ENCODE measurements around the gene SLC30A5.
"Not testable (repeated sequence)": the region's sequence is repeated elsewhere in the genome, so short reads cannot be mapped to it uniquely, and the experiment has no call there.

SLC30A5 gene

DNA sequence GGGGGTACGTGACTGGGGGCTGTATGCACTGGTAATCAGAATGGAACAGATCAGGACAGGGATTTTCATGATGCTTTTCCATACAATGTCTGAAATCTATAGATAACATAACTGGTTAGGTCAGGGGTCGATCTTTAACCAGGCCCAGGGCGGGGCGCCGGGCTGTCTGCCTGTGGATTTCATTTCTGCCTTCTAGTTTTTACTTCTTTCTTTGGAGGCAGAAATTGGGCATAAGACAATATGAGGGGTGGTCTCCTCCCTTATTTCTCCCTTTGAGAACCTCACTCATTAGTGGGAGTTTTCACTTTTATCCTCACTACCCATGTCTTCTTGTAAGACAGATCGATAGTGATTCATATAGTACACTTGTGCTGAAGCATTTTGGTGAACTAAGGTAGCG is 5.8 kb upstream of the SLC30A5 start:
- not testable (repeated sequence) for H3K4me2 ChIP-seq (ENCODE audit: low read length, poor library complexity, severe bottlenecking)

DNA sequence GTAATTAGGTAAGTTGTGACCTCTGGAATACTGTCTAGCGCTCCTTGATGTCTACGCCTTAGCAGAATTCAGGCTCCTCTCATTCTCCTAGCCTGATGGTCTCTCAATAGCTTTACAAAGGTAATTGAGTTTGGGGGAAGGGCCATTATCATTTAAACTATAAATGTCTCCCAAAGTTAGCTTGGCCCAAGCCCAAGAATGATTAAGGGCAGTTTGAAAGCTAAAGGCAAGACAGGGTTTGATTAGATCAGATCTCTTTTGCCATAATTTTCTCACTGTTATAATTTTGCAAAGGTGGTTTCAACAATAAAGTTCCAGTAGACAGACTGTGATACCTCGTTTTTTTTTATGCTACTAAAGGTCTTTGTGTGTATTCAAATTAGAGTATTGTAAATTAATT is 3.7 kb upstream of the SLC30A5 start:
- no peak overlapping the region for H4K91ac ChIP-seq (ENCODE audit: low read length)
- H3K18ac ChIP-seq (ENCODE audit: low read depth in 1 of 2, low read length in 2 of 2): no peak overlapping the region
- no peak overlapping the region for H3K4me3 ChIP-seq (ENCODE audit: insufficient read depth in 1 of 2, low read depth in 1 of 2, low read length in 2 of 2)
- H3K79me1 ChIP-seq (replicated peaks; ENCODE audit: low read length, poor library complexity, severe bottlenecking): no peaks in the 10 kb centered on the region
- H4K8ac ChIP-seq (ENCODE audit: low read length): no peak overlapping the region
- no peaks in the 10 kb centered on the region for H3K27me3 ChIP-seq (ENCODE audit: control insufficient read depth in 1 of 2, insufficient read depth in 1 of 2, low read length in 2 of 2)
- peaks cover 1% of the 10 kb centered on the region for H3K4me1 ChIP-seq (ENCODE audit: control insufficient read depth, insufficient read depth, low read depth, low read length)
- DNase-seq: no peak
- no peaks in the 10 kb centered on the region for H3K9me3 ChIP-seq (ENCODE audit: control insufficient read depth, low read length)
- WGBS: 100% methylated on average over 1 of the region's 3 CpGs
- no peak overlapping the region for H3K23ac ChIP-seq (ENCODE audit: low read length in 2 of 2)
- no peak overlapping the region for H2AFZ ChIP-seq (ENCODE audit: low read depth, low read length)
- no peak overlapping the region for H3K4ac ChIP-seq (ENCODE audit: low read depth in 1 of 2, low read length in 2 of 2)
- H2BK120ac ChIP-seq (ENCODE audit: low read depth, low read length): no peak overlapping the region
- no peak overlapping the region for H3K4me2 ChIP-seq (ENCODE audit: low read length, poor library complexity, severe bottlenecking)
- no peak overlapping the region for H2AK5ac ChIP-seq (ENCODE audit: low read length, severe bottlenecking)
- no peak overlapping the region for H3K14ac ChIP-seq (ENCODE audit: low read length in 2 of 2)
- H2BK12ac ChIP-seq (ENCODE audit: low read length in 2 of 2): no peak overlapping the region
- H3K9ac ChIP-seq (ENCODE audit: low read length): no peak overlapping the region
- H2BK5ac ChIP-seq (ENCODE audit: low read depth, low read length, poor library complexity, severe bottlenecking): no peak overlapping the region
- no peaks in the 10 kb centered on the region for H3K36me3 ChIP-seq (ENCODE audit: control insufficient read depth in 1 of 2, insufficient read depth in 2 of 2, low read depth in 1 of 2, low read length in 2 of 2)
- H2BK15ac ChIP-seq (ENCODE audit: low read depth, poor library complexity, severe bottlenecking): no peak overlapping the region
- H3K27ac ChIP-seq (ENCODE audit: low read length, poor library complexity, severe bottlenecking): no peak overlapping the region

More for the DNA sequence above, 5.8 kb upstream of the SLC30A5 start:
- H3K27ac ChIP-seq (ENCODE audit: low read length, poor library complexity, severe bottlenecking); H2AFZ ChIP-seq (ENCODE audit: low read depth, low read length); H3K27me3 ChIP-seq (ENCODE audit: control insufficient read depth in 1 of 2, insufficient read depth in 1 of 2, low read length in 2 of 2); H3K23ac ChIP-seq (ENCODE audit: low read length in 2 of 2); H4K8ac ChIP-seq (ENCODE audit: low read length); H2BK15ac ChIP-seq (ENCODE audit: low read depth, poor library complexity, severe bottlenecking); H3K14ac ChIP-seq (ENCODE audit: low read length in 2 of 2); H2BK12ac ChIP-seq (ENCODE audit: low read length in 2 of 2); H2BK120ac ChIP-seq (ENCODE audit: low read depth, low read length); H2AK5ac ChIP-seq (ENCODE audit: low read length, severe bottlenecking); H3K4me3 ChIP-seq (ENCODE audit: insufficient read depth in 1 of 2, low read depth in 1 of 2, low read length in 2 of 2); H2BK5ac ChIP-seq (ENCODE audit: low read depth, low read length, poor library complexity, severe bottlenecking); H3K18ac ChIP-seq (ENCODE audit: low read depth in 1 of 2, low read length in 2 of 2); H3K4me1 ChIP-seq (ENCODE audit: control insufficient read depth, insufficient read depth, low read depth, low read length); H3K4ac ChIP-seq (ENCODE audit: low read depth in 1 of 2, low read length in 2 of 2); H3K9me3 ChIP-seq (ENCODE audit: control insufficient read depth, low read length); H3K36me3 ChIP-seq (ENCODE audit: control insufficient read depth in 1 of 2, insufficient read depth in 2 of 2, low read depth in 1 of 2, low read length in 2 of 2); H4K91ac ChIP-seq (ENCODE audit: low read length); DNase-seq; H3K79me1 ChIP-seq (replicated peaks; ENCODE audit: low read length, poor library complexity, severe bottlenecking); H3K9ac ChIP-seq (ENCODE audit: low read length): not testable (repeated sequence)
- WGBS: 82% methylated on average over 3 of the region's 7 CpGs

GRCh38 chr5:69091771-69092170 is 2.0 kb upstream of the SLC30A5 start:
- Histone ChIP-seq H3K9me3 (ENCODE audit: control insufficient read depth, low read length) (no peaks in the 10 kb centered on the region), H2AK5ac (ENCODE audit: low read length, severe bottlenecking) (no peak overlapping the region)

DNA sequence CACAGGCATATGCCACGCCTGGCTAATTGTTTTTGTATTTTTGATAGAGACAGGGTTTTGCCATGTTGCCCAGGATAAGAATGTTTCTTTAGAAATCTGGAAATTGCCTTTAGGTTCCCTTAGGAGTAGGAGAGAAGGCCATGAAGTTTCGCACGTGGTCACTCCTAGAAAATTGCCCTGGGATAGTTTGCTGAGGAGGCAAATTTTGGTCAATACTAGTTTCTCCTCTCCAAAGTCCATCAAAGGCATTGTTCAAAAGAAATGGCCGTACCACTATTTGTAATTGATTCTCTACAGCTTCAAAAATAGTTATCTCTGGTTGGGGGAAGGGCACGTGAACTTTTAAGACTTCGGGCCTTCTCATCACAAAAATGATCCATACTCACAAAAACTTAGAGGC is 845 bp upstream of the SLC30A5 start:
- Histone ChIP-seq H3K4me1 (ENCODE audit: control insufficient read depth, insufficient read depth, low read depth, low read length) (peaks cover 3% of the 10 kb centered on the region), H3K4me3 (ENCODE audit: insufficient read depth in 1 of 2, low read depth in 1 of 2, low read length in 2 of 2) (no peak overlapping the region), H2BK120ac (ENCODE audit: low read depth, low read length) (no peak overlapping the region), H3K27ac (ENCODE audit: low read length, poor library complexity, severe bottlenecking) (no peak overlapping the region), H3K9me3 (ENCODE audit: control insufficient read depth, low read length) (no peaks in the 10 kb centered on the region), H3K27me3 (ENCODE audit: control insufficient read depth in 1 of 2, insufficient read depth in 1 of 2, low read length in 2 of 2) (no peaks in the 10 kb centered on the region), H3K4ac (ENCODE audit: low read depth in 1 of 2, low read length in 2 of 2) (no peak overlapping the region), H4K8ac (ENCODE audit: low read length) (no peak overlapping the region), H3K9ac (ENCODE audit: low read length) (peak overlapping the region; percentile 96), H2BK12ac (ENCODE audit: low read length in 2 of 2) (no peak overlapping the region), H3K4me2 (ENCODE audit: low read length, poor library complexity, severe bottlenecking) (no peak overlapping the region), H3K79me1 (replicated peaks; ENCODE audit: low read length, poor library complexity, severe bottlenecking) (peaks cover 7% of the 10 kb centered on the region), H3K14ac (ENCODE audit: low read length in 2 of 2) (no peak overlapping the region), H3K23ac (ENCODE audit: low read length in 2 of 2) (no peak overlapping the region), H2AK5ac (ENCODE audit: low read length, severe bottlenecking) (no peak overlapping the region), H2BK15ac (ENCODE audit: low read depth, poor library complexity, severe bottlenecking) (no peak overlapping the region), H2AFZ (ENCODE audit: low read depth, low read length) (no peak overlapping the region), H2BK5ac (ENCODE audit: low read depth, low read length, poor library complexity, severe bottlenecking) (no peak overlapping the region), H3K18ac (ENCODE audit: low read depth in 1 of 2, low read length in 2 of 2) (no peak overlapping the region), H3K36me3 (ENCODE audit: control insufficient read depth in 1 of 2, insufficient read depth in 2 of 2, low read depth in 1 of 2, low read length in 2 of 2) (peaks cover 0 to 22% of the 10 kb centered on the region in 2 experiments), H4K91ac (ENCODE audit: low read length) (no peak overlapping the region)
- 91% methylated on average over 6 of the region's 6 CpGs for WGBS
- DNase-seq: no peak

More at GRCh38 chr5:69091771-69092170, 2.0 kb upstream of the SLC30A5 start:
- Histone ChIP-seq H4K8ac (ENCODE audit: low read length) (no peak overlapping the region), H2BK120ac (ENCODE audit: low read depth, low read length) (no peak overlapping the region), H3K79me1 (replicated peaks; ENCODE audit: low read length, poor library complexity, severe bottlenecking) (peaks cover 3% of the 10 kb centered on the region), H3K27ac (ENCODE audit: low read length, poor library complexity, severe bottlenecking) (no peak overlapping the region), H4K91ac (ENCODE audit: low read length) (no peak overlapping the region), H3K27me3 (ENCODE audit: control insufficient read depth in 1 of 2, insufficient read depth in 1 of 2, low read length in 2 of 2) (no peaks in the 10 kb centered on the region), H2BK15ac (ENCODE audit: low read depth, poor library complexity, severe bottlenecking) (no peak overlapping the region), H3K36me3 (ENCODE audit: control insufficient read depth in 1 of 2, insufficient read depth in 2 of 2, low read depth in 1 of 2, low read length in 2 of 2) (peaks cover 0 to 15% of the 10 kb centered on the region in 2 experiments), H2AFZ (ENCODE audit: low read depth, low read length) (no peak overlapping the region), H3K4me3 (ENCODE audit: insufficient read depth in 1 of 2, low read depth in 1 of 2, low read length in 2 of 2) (no peak overlapping the region), H3K14ac (ENCODE audit: low read length in 2 of 2) (no peak overlapping the region), H3K18ac (ENCODE audit: low read depth in 1 of 2, low read length in 2 of 2) (no peak overlapping the region), H2BK5ac (ENCODE audit: low read depth, low read length, poor library complexity, severe bottlenecking) (no peak overlapping the region), H3K9ac (ENCODE audit: low read length) (no peak overlapping the region), H3K23ac (ENCODE audit: low read length in 2 of 2) (no peak overlapping the region), H3K4me2 (ENCODE audit: low read length, poor library complexity, severe bottlenecking) (no peak overlapping the region), H2BK12ac (ENCODE audit: low read length in 2 of 2) (no peak overlapping the region), H3K4ac (ENCODE audit: low read depth in 1 of 2, low read length in 2 of 2) (no peak overlapping the region), H3K4me1 (ENCODE audit: control insufficient read depth, insufficient read depth, low read depth, low read length) (peaks cover 3% of the 10 kb centered on the region)
- 100% methylated on average over 5 of the region's 6 CpGs for WGBS
- no peak for DNase-seq
